Osteocyte (in vitro differentiated cells): ENCODE data around the gene SMIM35. TPM values are rescaled to one million over a fixed set of nuclear protein-coding genes. Genes with fewer than 3 reads are reported as not detected.

Experiments
- DNase-seq: peaks from one replicate; pipeline ENCODE4 v3.0.0; 2021; ENCODE audit warnings: mixed read lengths; ENCODE audit not compliant: unreplicated experiment; ENCODE audit errors: extremely low spot score
- H3K27ac Mint-ChIP-seq: one replicate; pipeline ENCODE4 v1.8.0; 2021; ENCODE audit warnings: mild to moderate bottlenecking, mixed read lengths; ENCODE audit not compliant: unreplicated experiment
- H3K27me3 Mint-ChIP-seq: one replicate; pipeline ENCODE4 v1.8.0; 2021; ENCODE audit warnings: mixed read lengths; ENCODE audit not compliant: unreplicated experiment
- H3K36me3 Mint-ChIP-seq: one replicate; pipeline ENCODE4 v1.8.0; 2021; ENCODE audit warnings: mixed read lengths; ENCODE audit not compliant: unreplicated experiment
- H3K4me1 Mint-ChIP-seq: one replicate; pipeline ENCODE4 v1.8.0; 2021; ENCODE audit warnings: mixed read lengths; ENCODE audit not compliant: unreplicated experiment
- H3K4me3 Mint-ChIP-seq: one replicate; pipeline ENCODE4 v1.8.0; 2021; ENCODE audit warnings: mild to moderate bottlenecking, moderate library complexity, mixed read lengths; ENCODE audit not compliant: unreplicated experiment
- H3K9me3 Mint-ChIP-seq: one replicate; pipeline ENCODE4 v1.8.0; 2021; ENCODE audit warnings: mixed read lengths; ENCODE audit not compliant: unreplicated experiment
- total RNA-seq: library from RNA; stranded (reverse); gene quantifications from 2 replicates; pipeline ENCODE4 v1.2.1, GENCODE V29; 2021
- TF ChIP-seq, protein P1 (sequence below): fragments of 200-600 bp; sonication (generic); IDR thresholded peaks from 2 replicates; pipeline ENCODE4 v1.5.0; 2021; ENCODE audit warnings: antibody characterized with exemption, mild to moderate bottlenecking, moderate library complexity

Gene SMIM35
- total RNA-seq, 1 donor from 2014 or later, result not detected

DNA sequence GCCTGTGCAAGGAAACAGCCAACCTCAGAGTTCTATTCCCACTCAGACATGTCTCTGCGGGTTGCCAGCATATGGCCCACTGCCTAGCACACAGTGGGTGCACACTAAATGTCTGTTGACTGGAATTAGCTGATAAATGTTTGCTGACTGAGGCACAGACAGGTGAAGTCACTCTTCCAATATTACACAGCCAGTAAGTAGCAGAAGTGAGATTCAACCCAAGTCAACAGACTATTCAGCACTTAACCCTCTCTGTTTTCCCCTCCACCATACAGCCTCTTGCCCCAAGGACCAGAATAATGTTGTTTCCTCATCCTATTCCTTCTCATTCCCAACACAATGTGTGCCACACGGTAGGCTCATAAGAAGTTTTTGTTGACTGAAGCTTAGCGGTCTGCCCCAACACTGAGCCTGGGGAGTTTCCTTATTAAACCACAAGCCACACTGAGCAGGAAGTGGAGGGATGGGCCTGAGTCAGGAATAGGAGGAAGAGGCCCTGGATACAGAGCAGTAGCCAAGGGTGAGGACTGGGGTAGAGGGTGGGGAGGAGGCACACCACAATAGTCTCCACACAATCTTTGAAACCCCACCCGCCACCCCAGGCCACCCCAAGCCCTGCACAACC lies 116.3 kb downstream of the SMIM35 start:
- Mint-ChIP-seq H3K27ac (no peak overlapping the region), H3K27me3 (no peaks in the 10 kb centered on the region), H3K4me3 (no peak overlapping the region), H3K9me3 (no peaks in the 10 kb centered on the region), H3K4me1 (peaks cover 2% of the 10 kb centered on the region), H3K36me3 (no peaks in the 10 kb centered on the region)
- DNase-seq, result peak; percentile 42
- TF ChIP-seq, protein P1, sequence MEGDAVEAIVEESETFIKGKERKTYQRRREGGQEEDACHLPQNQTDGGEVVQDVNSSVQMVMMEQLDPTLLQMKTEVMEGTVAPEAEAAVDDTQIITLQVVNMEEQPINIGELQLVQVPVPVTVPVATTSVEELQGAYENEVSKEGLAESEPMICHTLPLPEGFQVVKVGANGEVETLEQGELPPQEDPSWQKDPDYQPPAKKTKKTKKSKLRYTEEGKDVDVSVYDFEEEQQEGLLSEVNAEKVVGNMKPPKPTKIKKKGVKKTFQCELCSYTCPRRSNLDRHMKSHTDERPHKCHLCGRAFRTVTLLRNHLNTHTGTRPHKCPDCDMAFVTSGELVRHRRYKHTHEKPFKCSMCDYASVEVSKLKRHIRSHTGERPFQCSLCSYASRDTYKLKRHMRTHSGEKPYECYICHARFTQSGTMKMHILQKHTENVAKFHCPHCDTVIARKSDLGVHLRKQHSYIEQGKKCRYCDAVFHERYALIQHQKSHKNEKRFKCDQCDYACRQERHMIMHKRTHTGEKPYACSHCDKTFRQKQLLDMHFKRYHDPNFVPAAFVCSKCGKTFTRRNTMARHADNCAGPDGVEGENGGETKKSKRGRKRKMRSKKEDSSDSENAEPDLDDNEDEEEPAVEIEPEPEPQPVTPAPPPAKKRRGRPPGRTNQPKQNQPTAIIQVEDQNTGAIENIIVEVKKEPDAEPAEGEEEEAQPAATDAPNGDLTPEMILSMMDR, result no peak

DNA sequence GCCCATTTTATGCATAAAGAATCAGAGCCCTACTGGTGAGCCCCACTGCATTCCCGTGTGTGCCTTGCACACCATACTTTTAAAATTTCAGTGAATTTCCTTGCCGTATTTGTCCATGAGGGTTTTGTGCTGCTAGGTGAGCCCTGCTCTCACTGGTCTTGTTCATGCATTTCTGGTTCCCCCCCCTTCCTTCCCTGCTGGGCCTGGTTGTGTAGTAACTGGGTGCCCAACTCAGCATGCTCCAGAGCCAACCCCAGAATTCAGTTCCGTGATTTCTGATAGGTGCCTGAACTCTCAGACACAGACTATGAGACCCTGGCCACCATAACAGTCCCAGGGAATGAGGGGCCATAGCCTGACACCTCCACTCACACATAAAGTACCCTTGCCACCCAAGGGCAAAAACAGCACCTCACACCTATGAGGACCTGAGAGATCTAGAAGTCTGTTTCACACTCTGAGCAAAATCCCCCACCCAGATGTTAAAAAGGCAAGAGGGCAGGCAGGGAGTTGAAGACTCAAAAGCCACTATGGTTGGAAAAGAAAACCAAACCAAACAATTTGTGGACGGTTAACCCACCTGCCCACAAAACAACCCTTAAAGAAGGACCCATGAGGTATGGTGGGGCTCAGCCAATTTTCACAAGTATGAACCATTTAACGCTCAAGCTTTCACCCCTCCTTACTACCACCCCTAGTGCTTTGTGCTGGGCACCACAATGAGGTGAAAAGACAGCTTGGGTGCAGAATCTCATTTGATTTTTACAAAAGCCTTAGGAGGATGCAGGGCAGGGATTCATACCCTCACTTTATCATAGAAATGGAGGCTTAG lies 117.4 kb downstream of the SMIM35 start:
- no peaks in the 10 kb centered on the region for H3K9me3 Mint-ChIP-seq
- TF ChIP-seq, protein P1, result no peak
- no peaks in the 10 kb centered on the region for H3K27me3 Mint-ChIP-seq
- no peak overlapping the region for H3K27ac Mint-ChIP-seq
- H3K4me1 Mint-ChIP-seq, result peaks cover 2% of the 10 kb centered on the region
- DNase-seq, result peak; percentile 73
- no peak overlapping the region for H3K4me3 Mint-ChIP-seq
- no peaks in the 10 kb centered on the region for H3K36me3 Mint-ChIP-seq

DNA sequence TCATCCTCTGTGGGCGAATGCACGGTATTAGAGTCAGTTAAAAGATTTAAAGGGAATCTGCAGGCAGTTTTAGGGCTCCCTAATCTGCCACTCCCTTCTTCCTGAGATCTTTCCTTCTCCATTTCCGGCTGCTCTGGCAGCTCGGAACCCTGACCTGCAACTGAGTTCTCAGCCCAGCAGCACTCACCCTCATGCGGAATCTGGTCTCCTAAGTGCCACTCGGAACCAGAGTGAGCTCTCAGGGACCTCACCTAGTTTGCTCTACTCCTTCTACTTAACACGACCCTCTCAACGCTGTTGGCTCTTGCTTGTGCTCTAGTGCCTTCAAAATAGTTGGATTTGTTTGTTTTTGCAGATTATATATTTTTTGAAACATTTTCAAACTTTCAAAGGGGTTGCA lies 119.9 kb downstream of the SMIM35 start:
- TF ChIP-seq, protein P1, result no peak
- H3K4me1 Mint-ChIP-seq, result no peaks in the 10 kb centered on the region
- no peaks in the 10 kb centered on the region for H3K36me3 Mint-ChIP-seq
- no peak overlapping the region for H3K27ac Mint-ChIP-seq
- no peaks in the 10 kb centered on the region for H3K9me3 Mint-ChIP-seq
- no peak overlapping the region for H3K4me3 Mint-ChIP-seq
- peaks cover 3% of the 10 kb centered on the region for H3K27me3 Mint-ChIP-seq
- peak; percentile 30 for DNase-seq

DNA sequence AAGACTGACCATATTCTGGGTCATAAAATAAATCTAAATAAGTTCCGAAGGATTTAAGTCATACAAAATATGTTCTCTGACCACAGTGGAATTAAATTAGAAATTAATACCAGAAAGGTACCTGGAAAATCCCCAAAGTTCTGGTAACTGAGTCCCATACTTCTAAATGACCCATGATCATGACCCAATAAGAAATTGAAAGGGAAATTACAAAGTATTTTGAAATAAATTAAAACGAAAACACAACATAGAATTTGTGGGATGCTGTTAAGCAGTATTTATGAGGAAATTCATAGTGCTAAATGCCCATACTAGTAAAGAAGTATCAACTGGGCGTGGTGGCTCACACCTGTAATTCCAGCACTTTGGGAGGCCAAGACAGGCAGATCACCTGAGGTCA lies 123.9 kb downstream of the SMIM35 start:
- Mint-ChIP-seq H3K4me1 (no peaks in the 10 kb centered on the region), H3K9me3 (no peaks in the 10 kb centered on the region), H3K27ac (no peak overlapping the region), H3K27me3 (peaks cover 31% of the 10 kb centered on the region), H3K4me3 (no peak overlapping the region), H3K36me3 (no peaks in the 10 kb centered on the region)
- DNase-seq, result no peak
- TF ChIP-seq, protein P1, result no peak

DNA sequence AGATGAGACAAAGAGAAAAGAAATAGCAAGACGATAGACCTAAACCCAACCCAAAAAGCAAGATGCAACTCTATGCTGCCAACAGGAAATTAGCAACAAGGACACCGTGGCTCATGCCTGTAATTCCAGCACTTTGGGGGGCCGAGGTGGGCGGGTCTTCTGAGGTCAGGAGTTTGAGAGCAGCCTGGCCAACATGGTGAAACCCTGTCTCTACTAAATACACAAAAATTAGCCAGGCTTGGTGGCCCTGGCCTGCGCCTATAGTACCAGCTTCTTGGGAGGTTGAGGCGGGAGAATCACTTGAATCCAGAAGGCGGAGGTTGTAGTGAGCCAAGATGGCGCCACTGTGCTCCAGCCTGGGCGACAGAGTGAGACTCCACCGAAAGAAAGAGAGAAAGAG lies 124.9 kb downstream of the SMIM35 start:
- peak; percentile 71 for DNase-seq
- Mint-ChIP-seq H3K27me3 (peaks cover 38% of the 10 kb centered on the region), H3K36me3 (no peaks in the 10 kb centered on the region), H3K4me3 (no peak overlapping the region), H3K4me1 (no peaks in the 10 kb centered on the region), H3K27ac (no peak overlapping the region), H3K9me3 (peaks cover 5% of the 10 kb centered on the region)
- TF ChIP-seq, protein P1, result no peak
